ENCODE results near the gene TSFM. TPM values are rescaled to one million over a fixed set of nuclear protein-coding genes. Genes with fewer than 3 reads are reported as not detected.

The TSFM gene
- total RNA-seq, 1 experiment from 2014 or later, result 67.8 TPM

DNA sequence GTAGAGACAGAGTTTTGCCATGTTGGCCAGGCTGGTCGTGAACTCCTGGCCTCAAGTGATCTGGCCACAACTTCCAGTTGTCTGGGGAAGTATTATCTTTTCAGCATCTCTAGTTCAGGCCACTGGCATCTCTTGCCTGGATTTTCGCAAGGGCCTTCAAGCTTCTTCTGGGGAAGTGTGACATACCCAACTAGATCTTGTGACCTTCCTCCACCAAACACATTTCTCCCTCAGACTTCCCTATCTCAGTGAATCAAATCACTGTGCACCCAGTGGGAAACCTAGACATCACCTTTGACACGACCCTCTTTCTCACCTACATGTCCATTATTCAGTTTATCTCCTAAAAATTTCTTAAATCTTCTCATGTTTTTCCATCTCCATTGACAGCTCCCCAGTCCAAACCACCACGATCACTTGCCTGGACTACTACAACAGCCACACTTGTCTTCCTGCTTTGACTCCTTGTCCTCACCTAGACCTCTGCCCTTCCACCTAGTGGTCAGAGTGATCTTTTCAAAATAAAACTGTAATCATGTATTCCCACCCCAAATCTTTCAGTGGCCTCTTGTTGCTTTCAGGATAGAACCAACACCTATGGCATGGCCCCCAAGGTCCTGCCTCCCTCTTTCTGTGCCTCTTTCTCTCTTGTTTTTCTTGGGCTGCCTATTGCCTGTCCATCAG lies 6.9 kb upstream of the TSFM start:
- Histone ChIP-seq H3K27me3 (ENCODE audit: control insufficient read depth, insufficient read depth, low read length) (peaks cover 3% of the 10 kb centered on the region), H3K4me3 (ENCODE audit: insufficient read depth, low read depth, low read length) (no peak overlapping the region), H3K36me3 (replicated peaks; ENCODE audit: control insufficient read depth, insufficient read depth, low read length) (peaks cover 2% of the 10 kb centered on the region)
- no peak for DNase-seq

DNA sequence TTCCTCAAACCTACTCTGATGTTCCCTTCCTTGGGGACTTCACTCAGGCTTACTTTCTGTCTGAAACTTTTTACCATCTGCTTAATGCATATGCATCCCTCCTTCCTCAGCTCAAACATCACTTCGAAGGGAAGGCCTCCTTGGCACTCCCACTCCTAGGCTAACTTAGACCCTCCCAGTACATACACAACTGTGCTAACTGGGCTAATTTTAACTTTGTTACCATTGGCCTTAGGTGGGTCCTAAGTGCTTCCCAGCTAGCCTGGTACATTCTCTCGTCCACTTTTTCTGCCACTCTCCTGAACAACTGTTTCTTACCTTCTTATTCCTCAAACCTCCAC lies 6.4 kb upstream of the TSFM start:
- no peaks in the 10 kb centered on the region; the same call in 1 of the 2 replicates for H3K36me3 ChIP-seq (replicated peaks; ENCODE audit: control insufficient read depth, insufficient read depth, low read length)
- H3K4me3 ChIP-seq (ENCODE audit: insufficient read depth, low read depth, low read length), result no peak overlapping the region
- no peak for DNase-seq
- peaks cover 3% of the 10 kb centered on the region for H3K27me3 ChIP-seq (ENCODE audit: control insufficient read depth, insufficient read depth, low read length)

DNA sequence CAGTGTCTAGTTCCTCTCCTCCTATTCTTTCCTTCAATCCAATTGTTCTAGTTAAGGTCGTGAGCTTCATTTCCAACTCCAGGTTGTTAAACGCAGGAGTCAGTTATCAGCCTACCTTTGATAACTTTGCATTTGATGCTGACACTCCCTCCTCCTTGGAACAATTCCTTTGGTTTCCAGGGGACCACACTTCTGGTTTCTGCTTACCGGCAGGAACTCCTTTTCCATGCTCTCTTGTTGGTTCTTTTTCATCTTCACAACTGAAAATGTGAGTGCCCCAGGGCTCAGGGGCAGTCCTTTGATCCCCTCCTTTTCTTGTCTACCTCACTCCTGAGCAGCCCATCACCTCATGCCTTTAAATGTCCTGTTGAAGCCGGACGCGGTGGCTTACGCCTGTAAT lies 5.2 kb upstream of the TSFM start:
- Histone ChIP-seq H3K27me3 (ENCODE audit: control insufficient read depth, insufficient read depth, low read length) (peaks cover 3% of the 10 kb centered on the region), H3K36me3 (replicated peaks; ENCODE audit: control insufficient read depth, insufficient read depth, low read length) (no peaks in the 10 kb centered on the region; the same call in 1 of the 2 replicates), H3K4me3 (ENCODE audit: insufficient read depth, low read depth, low read length) (no peak overlapping the region)
- DNase-seq, result no peak

DNA sequence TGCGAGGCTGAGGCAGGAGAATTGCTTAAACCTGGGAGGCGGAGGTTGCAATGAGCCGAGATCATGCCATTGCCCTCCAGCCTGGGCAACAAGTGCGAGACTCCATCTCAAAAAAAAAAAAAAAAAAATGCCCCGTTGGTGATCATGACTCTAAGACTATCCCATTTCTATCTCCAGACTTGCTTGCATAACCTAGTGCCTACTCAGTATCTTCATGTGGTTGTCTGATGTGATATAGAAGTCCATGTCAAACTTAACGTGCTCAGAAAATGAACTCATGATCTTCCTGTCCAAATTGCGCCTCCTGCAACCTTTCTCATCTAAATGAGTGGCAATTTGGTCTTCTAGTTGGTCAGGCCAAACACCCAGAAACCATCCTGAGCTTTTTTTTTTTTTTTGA lies 4.7 kb upstream of the TSFM start:
- Histone ChIP-seq H3K4me3 (ENCODE audit: insufficient read depth, low read depth, low read length) (no peak overlapping the region), H3K27me3 (ENCODE audit: control insufficient read depth, insufficient read depth, low read length) (peaks cover under 1% of the 10 kb centered on the region), H3K36me3 (replicated peaks; ENCODE audit: control insufficient read depth, insufficient read depth, low read length) (no peaks in the 10 kb centered on the region; the same call in 1 of the 2 replicates)
- no peak for DNase-seq

DNA sequence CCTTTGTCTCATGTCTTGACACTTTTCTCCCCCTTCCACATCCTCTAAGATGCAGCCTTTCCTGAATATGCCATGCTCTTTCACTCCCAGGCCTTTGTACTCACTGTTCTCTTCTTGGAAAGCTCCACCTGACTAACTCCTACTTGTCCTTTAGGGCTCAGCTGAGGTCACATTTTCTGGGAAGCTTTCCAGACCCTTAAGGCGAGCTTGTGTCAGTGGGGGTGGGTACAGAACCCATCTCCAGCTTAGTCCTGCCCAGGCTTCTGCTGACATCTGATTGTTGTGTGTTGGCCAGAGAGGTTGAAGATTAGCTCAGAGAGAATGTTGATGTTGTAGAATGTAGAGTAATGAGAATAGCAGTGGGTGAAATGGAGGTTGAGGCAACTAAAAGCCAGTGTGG lies 2.9 kb upstream of the TSFM start:
- no peak for DNase-seq
- Histone ChIP-seq H3K27me3 (ENCODE audit: control insufficient read depth, insufficient read depth, low read length) (no peaks in the 10 kb centered on the region), H3K36me3 (replicated peaks; ENCODE audit: control insufficient read depth, insufficient read depth, low read length) (peaks cover 3% of the 10 kb centered on the region), H3K4me3 (ENCODE audit: insufficient read depth, low read depth, low read length) (no peak overlapping the region)

DNA sequence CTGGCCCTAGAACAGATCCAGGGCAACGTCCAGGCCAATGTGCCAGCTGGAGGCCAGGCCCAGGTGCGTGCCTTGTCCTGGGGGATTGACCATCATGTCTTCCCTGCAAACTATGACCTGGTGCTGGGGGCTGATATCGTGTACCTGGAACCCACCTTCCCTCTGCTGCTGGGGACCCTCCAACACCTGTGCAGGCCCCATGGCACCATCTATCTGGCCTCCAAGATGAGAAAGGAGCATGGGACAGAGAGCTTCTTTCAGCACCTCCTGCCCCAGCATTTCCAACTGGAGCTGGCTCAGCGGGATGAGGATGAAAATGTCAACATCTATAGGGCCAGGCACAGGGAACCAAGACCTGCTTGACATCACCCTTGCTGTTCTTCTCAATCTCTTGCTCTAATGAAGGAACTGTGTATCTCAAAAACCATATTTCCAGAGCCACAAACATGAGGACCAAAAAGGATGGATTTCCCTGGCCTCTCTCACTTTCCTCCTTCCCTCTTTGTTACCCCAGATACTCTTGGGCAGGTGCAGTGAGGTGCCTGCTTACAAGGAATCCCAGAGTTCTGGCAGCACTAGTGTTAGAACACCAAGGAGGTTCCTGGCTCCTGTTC lies 2.2 kb upstream of the TSFM start:
- no peak for DNase-seq
- H3K27me3 ChIP-seq (ENCODE audit: control insufficient read depth, insufficient read depth, low read length), result no peaks in the 10 kb centered on the region
- H3K36me3 ChIP-seq (replicated peaks; ENCODE audit: control insufficient read depth, insufficient read depth, low read length), result peaks cover 3% of the 10 kb centered on the region
- H3K4me3 ChIP-seq (ENCODE audit: insufficient read depth, low read depth, low read length), result no peak overlapping the region

DNA sequence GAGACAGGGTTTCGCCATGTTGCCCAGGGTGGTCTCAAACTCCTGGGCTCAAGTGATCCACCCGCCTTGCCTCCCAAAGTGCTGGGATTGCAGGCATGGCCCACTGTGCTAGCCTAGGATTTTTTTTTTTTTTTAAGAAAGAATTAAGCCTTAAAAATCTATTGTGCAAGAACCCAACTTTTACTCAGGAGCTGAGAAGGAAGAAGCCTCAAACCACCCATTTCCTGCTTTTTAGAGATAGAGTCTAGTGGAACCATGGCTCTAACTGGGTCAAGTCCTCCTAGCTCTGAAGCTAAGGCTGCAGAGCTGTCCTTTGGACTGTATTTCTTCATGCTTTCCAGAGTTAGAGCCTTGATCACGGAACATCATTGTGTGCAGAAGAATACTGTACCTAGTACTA lies 1.3 kb upstream of the TSFM start:
- DNase-seq, result no peak
- Histone ChIP-seq H3K27me3 (ENCODE audit: control insufficient read depth, insufficient read depth, low read length) (no peaks in the 10 kb centered on the region), H3K4me3 (ENCODE audit: insufficient read depth, low read depth, low read length) (no peak overlapping the region), H3K36me3 (replicated peaks; ENCODE audit: control insufficient read depth, insufficient read depth, low read length) (peaks cover 3% of the 10 kb centered on the region)

DNA sequence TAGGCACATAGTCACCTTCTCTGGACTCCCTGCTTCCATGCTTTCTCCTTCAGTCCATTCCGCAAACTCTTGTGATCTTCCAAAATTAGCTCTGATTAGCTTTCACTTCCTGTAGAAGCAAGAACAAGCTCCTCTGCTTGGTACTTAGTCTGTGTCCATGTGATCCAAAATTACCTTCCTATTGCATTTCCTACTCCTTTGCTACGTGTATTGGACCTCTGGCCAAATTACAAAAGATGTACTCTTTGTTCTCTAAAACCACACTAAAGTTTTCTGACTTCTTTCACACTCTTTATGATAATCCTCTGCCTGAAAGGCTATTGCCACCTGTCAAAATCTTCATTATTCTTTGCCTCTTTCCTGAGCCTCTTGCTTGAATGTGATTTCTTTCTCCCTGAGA lies 786 bp upstream of the TSFM start:
- no peak overlapping the region for H3K4me3 ChIP-seq (ENCODE audit: insufficient read depth, low read depth, low read length)
- H3K36me3 ChIP-seq (replicated peaks; ENCODE audit: control insufficient read depth, insufficient read depth, low read length), result peaks cover 5% of the 10 kb centered on the region
- DNase-seq, result no peak
- no peaks in the 10 kb centered on the region for H3K27me3 ChIP-seq (ENCODE audit: control insufficient read depth, insufficient read depth, low read length)

DNA sequence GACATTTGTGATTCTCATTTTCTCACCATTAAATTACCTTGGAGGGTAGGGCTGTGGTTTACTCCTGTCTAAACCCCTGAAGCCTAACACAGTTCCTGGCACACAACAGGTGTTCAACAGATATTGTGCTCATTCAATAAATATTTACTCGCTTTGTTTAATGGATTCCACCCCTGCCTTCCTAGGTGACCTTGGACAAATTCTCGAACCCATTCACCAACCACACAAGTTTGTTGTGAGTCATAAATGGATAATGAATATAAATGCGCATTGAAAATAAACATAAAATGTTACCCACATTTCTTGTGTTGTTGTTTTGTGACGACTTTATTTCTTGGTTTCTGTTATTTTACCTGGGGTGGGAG lies 362 bp upstream of the TSFM start:
- DNase-seq, result no peak
- H3K36me3 ChIP-seq (replicated peaks; ENCODE audit: control insufficient read depth, insufficient read depth, low read length), result peaks cover 8% of the 10 kb centered on the region
- no peaks in the 10 kb centered on the region for H3K27me3 ChIP-seq (ENCODE audit: control insufficient read depth, insufficient read depth, low read length)
- no peak overlapping the region for H3K4me3 ChIP-seq (ENCODE audit: insufficient read depth, low read depth, low read length)

DNA sequence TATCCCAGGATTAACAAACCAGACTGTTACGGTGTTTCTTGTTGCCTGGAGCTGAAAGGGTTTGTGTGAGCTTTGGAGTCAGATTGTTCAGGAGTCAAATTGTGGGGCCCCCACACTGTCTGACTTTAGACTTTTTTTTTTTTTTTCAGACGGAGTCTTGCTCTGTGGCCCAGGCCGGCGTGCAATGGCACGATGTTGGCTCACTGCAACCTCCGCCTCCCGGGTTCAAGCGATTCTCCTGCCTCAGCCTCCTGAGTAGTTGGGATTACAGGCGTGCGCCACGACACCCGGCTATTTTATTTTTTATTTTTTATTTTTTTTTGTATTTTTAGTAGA lies 847 bp downstream of the TSFM start:
- DNase-seq, result no peak
- peak overlapping the region; percentile 97 for H3K4me3 ChIP-seq (ENCODE audit: insufficient read depth, low read depth, low read length)
- H3K27me3 ChIP-seq (ENCODE audit: control insufficient read depth, insufficient read depth, low read length), result no peaks in the 10 kb centered on the region
- H3K36me3 ChIP-seq (replicated peaks; ENCODE audit: control insufficient read depth, insufficient read depth, low read length), result peaks cover 8% of the 10 kb centered on the region

DNA sequence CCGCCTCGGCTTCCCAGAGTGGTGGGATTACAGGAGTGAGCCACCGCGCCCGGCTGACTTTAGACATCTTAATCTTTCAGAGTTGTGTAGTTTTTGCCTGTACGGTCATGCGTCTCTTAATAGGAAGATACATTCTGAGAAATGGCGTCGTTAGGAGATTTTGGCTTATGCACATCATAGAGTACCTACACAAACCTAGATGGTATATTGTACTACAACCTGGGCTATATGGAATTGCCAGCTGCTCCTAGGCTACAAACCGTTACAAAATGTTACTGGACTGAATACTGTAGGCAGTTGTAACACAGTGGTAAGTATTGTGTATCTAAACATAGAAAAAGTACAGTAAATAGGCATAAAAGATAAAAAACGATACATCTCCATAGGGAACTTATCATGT lies 1.3 kb downstream of the TSFM start:
- Histone ChIP-seq H3K27me3 (ENCODE audit: control insufficient read depth, insufficient read depth, low read length) (no peaks in the 10 kb centered on the region), H3K4me3 (ENCODE audit: insufficient read depth, low read depth, low read length) (no peak overlapping the region), H3K36me3 (replicated peaks; ENCODE audit: control insufficient read depth, insufficient read depth, low read length) (peaks cover 8% of the 10 kb centered on the region)
- DNase-seq, result no peak

DNA sequence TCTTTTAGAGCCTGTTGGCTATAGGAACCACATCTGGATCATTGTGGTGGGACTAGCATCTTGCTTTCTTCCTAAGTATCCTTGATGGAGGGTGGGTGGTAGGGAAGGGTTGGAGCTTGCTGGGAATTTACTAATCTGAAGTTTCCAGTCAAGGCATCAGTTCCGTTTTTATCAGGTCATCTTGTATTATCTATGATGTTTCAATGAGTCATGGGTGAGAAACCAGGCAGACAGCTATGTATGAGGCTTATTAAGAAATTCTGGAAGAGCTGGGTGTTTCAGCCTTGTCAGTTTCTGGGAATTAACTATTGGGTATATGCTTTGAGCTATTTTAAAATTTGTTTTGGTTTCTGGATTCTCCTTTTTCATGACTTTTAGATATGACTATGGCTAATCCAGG lies 11.3 kb downstream of the TSFM start:
- H3K27me3 ChIP-seq (ENCODE audit: control insufficient read depth, insufficient read depth, low read length), result no peaks in the 10 kb centered on the region
- H3K36me3 ChIP-seq (replicated peaks; ENCODE audit: control insufficient read depth, insufficient read depth, low read length), result peaks cover 14% of the 10 kb centered on the region
- H3K4me3 ChIP-seq (ENCODE audit: insufficient read depth, low read depth, low read length), result no peak overlapping the region
- no peak for DNase-seq

DNA sequence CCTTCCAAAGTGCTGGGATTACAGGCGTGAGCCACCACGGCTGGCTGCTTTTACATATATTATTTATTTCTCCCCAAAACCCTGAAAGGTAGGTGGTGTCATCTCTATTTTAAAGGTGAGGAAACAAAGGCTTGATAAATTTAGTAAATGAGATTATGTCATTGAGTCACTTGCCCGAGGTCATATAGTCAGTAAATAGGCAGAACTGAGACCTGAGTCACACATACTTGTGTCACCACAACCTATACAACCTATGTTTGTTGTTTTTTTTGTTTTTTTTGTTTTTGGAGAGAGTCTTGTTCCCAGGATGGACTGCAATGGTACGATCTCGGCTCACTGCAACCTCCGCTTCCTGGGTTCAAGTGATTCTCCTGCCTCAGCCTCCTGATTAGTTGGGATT lies 12.8 kb downstream of the TSFM start:
- no peak overlapping the region for H3K4me3 ChIP-seq (ENCODE audit: insufficient read depth, low read depth, low read length)
- DNase-seq, result no peak
- peaks cover 14% of the 10 kb centered on the region for H3K36me3 ChIP-seq (replicated peaks; ENCODE audit: control insufficient read depth, insufficient read depth, low read length)
- H3K27me3 ChIP-seq (ENCODE audit: control insufficient read depth, insufficient read depth, low read length), result no peaks in the 10 kb centered on the region

DNA sequence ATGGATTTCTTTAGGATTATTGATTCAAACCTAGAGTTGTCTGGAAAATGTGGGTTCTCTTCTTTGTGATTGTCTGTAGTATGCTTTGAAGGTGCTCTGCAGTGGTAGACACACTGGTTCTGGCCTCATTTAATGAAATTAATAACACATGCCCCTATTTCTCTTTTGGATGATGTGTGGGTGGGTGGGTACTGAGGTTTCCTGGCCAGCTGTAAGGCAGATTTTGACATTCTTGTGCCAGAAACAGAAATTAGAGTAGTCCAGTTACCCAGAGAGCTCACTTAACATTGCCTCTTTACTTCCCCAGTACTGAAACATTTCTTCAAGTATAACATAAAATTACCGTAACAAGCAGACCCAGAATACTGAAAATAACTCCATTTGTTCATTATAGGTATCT lies 14.4 kb downstream of the TSFM start:
- DNase-seq, result no peak
- H3K27me3 ChIP-seq (ENCODE audit: control insufficient read depth, insufficient read depth, low read length), result no peaks in the 10 kb centered on the region
- H3K36me3 ChIP-seq (replicated peaks; ENCODE audit: control insufficient read depth, insufficient read depth, low read length), result peaks cover 14% of the 10 kb centered on the region
- H3K4me3 ChIP-seq (ENCODE audit: insufficient read depth, low read depth, low read length), result no peak overlapping the region

DNA sequence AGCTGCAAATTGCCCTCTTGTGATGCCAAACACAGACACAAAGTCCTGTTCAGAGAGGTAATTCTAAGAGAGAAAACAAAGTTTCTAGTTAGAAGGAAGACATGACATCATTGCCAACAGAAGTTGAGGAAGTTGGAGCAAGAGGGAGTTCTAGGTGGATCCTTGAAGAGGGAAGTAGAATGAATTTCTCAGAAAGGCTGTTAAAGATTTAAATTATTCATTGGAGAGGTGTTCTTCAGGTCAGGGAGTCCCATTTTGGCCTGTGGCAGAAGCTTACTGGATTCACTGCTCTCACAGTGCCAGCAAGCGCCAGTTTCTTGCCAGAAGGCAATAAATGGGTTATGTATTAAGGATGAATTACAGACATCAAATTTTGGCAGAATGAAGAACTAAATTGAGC lies 15.3 kb downstream of the TSFM start:
- no peak overlapping the region for H3K4me3 ChIP-seq (ENCODE audit: insufficient read depth, low read depth, low read length)

DNA sequence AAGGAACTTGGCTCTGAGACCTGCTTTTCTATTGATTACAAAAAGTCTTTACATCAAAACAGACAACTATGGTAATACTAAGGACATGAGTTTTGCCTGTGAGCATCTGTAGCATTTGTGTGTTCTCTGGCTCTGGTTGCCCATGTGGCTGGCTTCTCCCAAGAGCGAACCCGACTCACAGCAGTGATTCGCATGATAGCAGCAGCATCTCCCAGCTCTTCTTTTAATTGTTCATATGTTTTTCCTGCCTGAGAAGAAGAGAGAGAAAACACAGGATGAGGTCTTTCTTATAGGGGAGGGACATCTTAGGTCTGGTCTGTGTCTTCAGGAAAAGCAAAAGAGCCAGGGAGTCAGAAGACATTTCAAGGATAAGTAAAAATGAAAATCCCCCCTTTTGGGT lies 18.4 kb downstream of the TSFM start:
- H3K36me3 ChIP-seq (replicated peaks; ENCODE audit: control insufficient read depth, insufficient read depth, low read length), result peaks cover 8% of the 10 kb centered on the region

More for the DNA sequence above, 15.3 kb downstream of the TSFM start:
- Histone ChIP-seq H3K27me3 (ENCODE audit: control insufficient read depth, insufficient read depth, low read length) (no peaks in the 10 kb centered on the region), H3K36me3 (replicated peaks; ENCODE audit: control insufficient read depth, insufficient read depth, low read length) (peaks cover 11% of the 10 kb centered on the region)
- DNase-seq, result no peak

More for the DNA sequence above, 18.4 kb downstream of the TSFM start:
- Histone ChIP-seq H3K27me3 (ENCODE audit: control insufficient read depth, insufficient read depth, low read length) (no peaks in the 10 kb centered on the region), H3K4me3 (ENCODE audit: insufficient read depth, low read depth, low read length) (no peak overlapping the region)
- no peak for DNase-seq
